Esophagus muscularis mucosa (tissue), 4 donors: Measurements from ENCODE around the gene PICK1. TPM values are rescaled to one million over a fixed set of nuclear protein-coding genes. Genes with fewer than 3 reads are reported as not detected.
"Not testable (repeated sequence)": the region's sequence is repeated elsewhere in the genome, so short reads cannot be mapped to it uniquely, and the experiment has no call there.

Experiments
- DNase-seq: peaks from one replicate; pipeline ENCODE4 v3.0.0-alpha.2; 2017; ENCODE audit errors: extremely low spot score
- H3K27ac ChIP-seq, 4 donors: fragments of 200-600 bp; sonication (generic); replicated peaks in 1 of 4; 1 replicate in 3 of 4; 2 replicates in 1 of 4; pipeline ENCODE4 v1.5.1; 2016 to 2019; ENCODE audit warnings: mild to moderate bottlenecking in 1 of 4
- H3K27me3 ChIP-seq, 4 donors: fragments of 200-600 bp; sonication (generic); one replicate each; pipeline versions ENCODE4 v1.5.1 to v1.6.0; 2016 to 2019
- H3K36me3 ChIP-seq, 4 donors: fragments of 200-600 bp; sonication (generic); one replicate each; pipeline ENCODE4 v1.5.1; 2016 to 2019
- H3K4me1 ChIP-seq, 4 donors: fragments of 200-600 bp; sonication (generic); one replicate each; pipeline ENCODE4 v1.5.1; 2016 to 2019
- H3K4me3 ChIP-seq, 4 donors: fragments of 200-600 bp; sonication (generic); 1 replicate in 2 of 4; 2 replicates in 2 of 4; pipeline ENCODE4 v1.5.1; 2016 to 2019; ENCODE audit warnings: mild to moderate bottlenecking in 4 of 4, moderate library complexity in 1 of 4
- H3K9me3 ChIP-seq, 4 donors: fragments of 200-600 bp; sonication (generic); 1 replicate in 3 of 4; 2 replicates in 1 of 4; pipeline ENCODE4 v1.5.1; 2016 to 2019
- CTCF ChIP-seq, 3 experiments: fragments of 200-600 bp in 2 of 3; fragments of 450-650 bp in 1 of 3; sonication (generic) in 2 of 3; IDR thresholded peaks; one replicate each; pipeline ENCODE4 v1.5.1; 2017 to 2019; ENCODE audit warnings: antibody characterized with exemption in 3 of 3, mild to moderate bottlenecking in 2 of 3, moderate library complexity in 1 of 3
- EP300 ChIP-seq: sonication (generic); formaldehyde crosslinking; IDR thresholded peaks from one replicate; pipeline ENCODE4 v1.6.1; 2017; ENCODE audit warnings: antibody characterized with exemption
- POLR2A ChIP-seq: fragments of 450-650 bp; IDR thresholded peaks from one replicate; pipeline ENCODE4 v1.6.1; 2017; ENCODE audit warnings: antibody characterized with exemption, moderate library complexity, mild to moderate bottlenecking, low read depth
- POLR2AphosphoS5 ChIP-seq, 2 donors: sonication (generic); formaldehyde crosslinking; IDR thresholded peaks; one replicate each; pipeline ENCODE4 v1.6.1; 2017; ENCODE audit warnings: antibody characterized with exemption in 2 of 2
- WGBS: methylation state at CpG from one replicate; pipeline ENCODE4 v1.1.5; 2018; 5-methylcytosine and 5-hydroxymethylcytosine counted together
- intact Hi-C: fragments of 100-400 bp; cut with DNase I; formaldehyde crosslinking; loops from one replicate; pipeline ENCODE4 v1.15.1; 2023
- total RNA-seq, 4 donors: library from RNA; depleted of rRNA; stranded (reverse); fragments of >200 nt; gene quantifications; one replicate each; pipeline versions ENCODE4 v1.1.0 to v1.2.1, GENCODE V29; 2016

Gene PICK1
- total RNA-seq, 4 donors from 2014 or later, result 23.3 to 36.1 (median 31.1) TPM

GRCh38 chr22:38115423-38116205 lies 58.4 kb downstream of the PICK1 start:
- intact Hi-C loops, result loop anchor here (5.0 to 10.0 kb wide), 2 partner anchors 119 to 237 kb away; no protein-coding TSS in a partner anchor
- Histone ChIP-seq H3K27ac (no peak overlapping the region), H3K4me3 (no peak overlapping the region), H3K9me3 (no peaks in the 10 kb centered on the region), H3K36me3 (peaks cover 0 to 35% (median 14%) of the 10 kb centered on the region in 4 donors), H3K27me3 (no peaks in the 10 kb centered on the region), H3K4me1 (peaks cover 7 to 12% (median 9%) of the 10 kb centered on the region in 4 donors)
- no peak for DNase-seq
- whole genome bisulfite sequencing, result 96% methylated on average over 16 of the region's 31 CpGs
- TF ChIP-seq CTCF (IDR thresholded peaks at IDR 0.05), result no peak
- no peak for TF ChIP-seq EP300
- no peak for TF ChIP-seq POLR2A
- TF ChIP-seq POLR2AphosphoS5 (IDR thresholded peaks at IDR 0.05), result no peak

GRCh38 chr22:38117556-38117955 lies 60.4 kb downstream of the PICK1 start:
- peaks cover 0 to 24% (median 8%) of the 10 kb centered on the region in 4 donors for H3K36me3 ChIP-seq
- not testable (repeated sequence) for DNase-seq, H3K4me1 ChIP-seq, H3K9me3 ChIP-seq, H3K27ac ChIP-seq, H3K27me3 ChIP-seq, H3K4me3 ChIP-seq
- intact Hi-C loops, result loop anchor here (5.0 to 10.0 kb wide), 2 partner anchors 117 to 235 kb away; no protein-coding TSS in a partner anchor
- 97% methylated on average over 10 of the region's 10 CpGs for WGBS

GRCh38 chr22:38118182-38118581 lies 61.0 kb downstream of the PICK1 start:
- Histone ChIP-seq H3K4me3 (no peak overlapping the region), H3K4me1 (peaks cover 7 to 10% (median 9%) of the 10 kb centered on the region in 4 donors), H3K27ac (no peak overlapping the region), H3K9me3 (no peaks in the 10 kb centered on the region), H3K27me3 (no peaks in the 10 kb centered on the region), H3K36me3 (peaks cover 0 to 20% (median 7%) of the 10 kb centered on the region in 4 donors)
- intact Hi-C loops, result loop anchor here (5.0 to 10.0 kb wide), 2 partner anchors 117 to 234 kb away; no protein-coding TSS in a partner anchor
- TF ChIP-seq POLR2AphosphoS5 (IDR thresholded peaks at IDR 0.05) (no peak), POLR2A (no peak), CTCF (IDR thresholded peaks at IDR 0.05) (no peak), EP300 (no peak)
- no peak for DNase-seq
- 92% methylated on average over 3 of the region's 3 CpGs for WGBS

- not testable (repeated sequence) for H3K9me3 ChIP-seq, H3K4me3 ChIP-seq, DNase-seq, H3K27me3 ChIP-seq, H3K4me1 ChIP-seq, H3K27ac ChIP-seq
- 86% methylated on average over 2 of the region's 2 CpGs for WGBS
- H3K36me3 ChIP-seq, result peaks cover 0 to 20% (median 7%) of the 10 kb centered on the region in 4 donors
- intact Hi-C loops, result loop anchor here (5.0 to 10.0 kb wide), 2 partner anchors 116 to 234 kb away; no protein-coding TSS in a partner anchor
These were observed 61.5 kb downstream of the PICK1 start for GRCh38 chr22:38118747-38119146.

- peaks cover 0 to 28% (median 10%) of the 10 kb centered on the region in 4 donors for H3K36me3 ChIP-seq
- no peaks in the 10 kb centered on the region for H3K9me3 ChIP-seq
- intact Hi-C loops, result no loop called here
- no peak overlapping the region for H3K4me3 ChIP-seq
- H3K4me1 ChIP-seq, result no peaks in the 10 kb centered on the region
- no peak overlapping the region for H3K27ac ChIP-seq
- no peaks in the 10 kb centered on the region for H3K27me3 ChIP-seq
- WGBS, result 100% methylated on average over 2 of the region's 28 CpGs
- no peak for TF ChIP-seq POLR2AphosphoS5 (IDR thresholded peaks at IDR 0.05)
- TF ChIP-seq POLR2A, result no peak
- TF ChIP-seq CTCF (IDR thresholded peaks at IDR 0.05), result no peak
- no peak for TF ChIP-seq EP300
- DNase-seq, result no peak
These were observed 63.3 kb downstream of the PICK1 start for GRCh38 chr22:38120359-38121110.
